IMR-90 (cell line): ENCODE measurements around the gene TEAD1. TPM values are rescaled to one million over a fixed set of nuclear protein-coding genes. Genes with fewer than 3 reads are reported as not detected.

Source experiments
- ATAC-seq: fragments of 200-7000 bp; cut with Tn5 transposase; 2 replicates; pipeline ENCODE4 v1.9.1; 2020; ENCODE audit warnings: low read depth, mild to moderate bottlenecking, moderate library complexity
- BruUV-seq: library from RNA; stranded (reverse); fragments of 400-500 nt; replicated peaks from 2 replicates; lab custom pipeline; 2021; lab: Mats Ljungman, UMichigan
- CTCF ChIA-PET: fragments of 300-600 bp; formaldehyde crosslinking; extraction: SDS; loops from one replicate; lab custom pipeline; 2021; ENCODE audit warnings: antibody characterized with exemption; lab: Yijun Ruan, JAX
- POLR2A ChIA-PET: fragments of 300-600 bp; sonication (Branson Sonifier 250); formaldehyde crosslinking; loops from one replicate; lab custom pipeline; 2022; ENCODE audit warnings: antibody characterized with exemption; ENCODE audit not compliant: unreplicated experiment; lab: Charles Lee
- DNase-seq: peaks from one replicate; pipeline ENCODE4 v3.0.0; 2013
- H2AFZ ChIP-seq: replicated peaks from 2 replicates; pipeline ENCODE3; 2013; ENCODE audit warnings: low read length, mild to moderate bottlenecking; ENCODE audit not compliant: poor library complexity
- H2AK5ac ChIP-seq: 2 replicates; pipeline ENCODE4 v1.6.1; 2013; ENCODE audit warnings: low read depth, low read length, inconsistent platforms
- H2AK9ac ChIP-seq: replicated peaks from 2 replicates; pipeline ENCODE3; 2013; ENCODE audit warnings: mild to moderate bottlenecking, low read depth, low read length, moderate library complexity; ENCODE audit not compliant: poor library complexity
- H2BK120ac ChIP-seq: 2 replicates; pipeline ENCODE4 v1.6.1; 2013; ENCODE audit warnings: low read depth, low read length, inconsistent platforms
- H2BK15ac ChIP-seq: 3 replicates; pipeline ENCODE4 v1.6.1; 2013; ENCODE audit warnings: low read depth, low read length, inconsistent platforms
- H2BK20ac ChIP-seq: 2 replicates; pipeline ENCODE4 v1.6.1; 2013; ENCODE audit warnings: low read depth, mild to moderate bottlenecking, inconsistent platforms, low read length, moderate library complexity
- H2BK5ac ChIP-seq: 2 replicates; pipeline ENCODE4 v1.6.1; 2013; ENCODE audit warnings: mild to moderate bottlenecking, low read depth, low read length, inconsistent platforms; ENCODE audit not compliant: poor library complexity, severe bottlenecking
- H3K14ac ChIP-seq: replicated peaks from 2 replicates; pipeline ENCODE4 v1.6.1; 2013; ENCODE audit warnings: low read depth, low read length, inconsistent platforms
- H3K18ac ChIP-seq: 2 replicates; pipeline ENCODE4 v1.6.1; 2013; ENCODE audit warnings: low read depth, low read length, control low read depth
- H3K23ac ChIP-seq: 2 replicates; pipeline ENCODE4 v1.6.1; 2013; ENCODE audit warnings: low read depth, low read length, inconsistent platforms
- H3K27ac ChIP-seq: 2 replicates; pipeline ENCODE4 v1.5.1; 2013; ENCODE audit warnings: mild to moderate bottlenecking, control low read depth, low read length; ENCODE audit not compliant: insufficient read depth
- H3K27me3 ChIP-seq: 2 replicates; pipeline ENCODE4 v1.6.1; 2013; ENCODE audit warnings: low read length; ENCODE audit not compliant: control insufficient read depth, insufficient read depth
- H3K36me3 ChIP-seq: 2 replicates; pipeline ENCODE4 v1.6.1; 2013; ENCODE audit warnings: low read length, mixed read lengths; ENCODE audit not compliant: control insufficient read depth, insufficient read depth
- H3K4ac ChIP-seq: 2 replicates; pipeline ENCODE4 v1.6.1; 2013; ENCODE audit warnings: low read depth, low read length, inconsistent platforms
- H3K4me1 ChIP-seq: 2 replicates; pipeline ENCODE4 v1.6.1; 2013; ENCODE audit warnings: low read length, mixed read lengths; ENCODE audit not compliant: control insufficient read depth, insufficient read depth
- H3K4me2 ChIP-seq: 2 replicates; pipeline ENCODE4 v1.6.1; 2013; ENCODE audit warnings: low read depth, mild to moderate bottlenecking, control low read depth, low read length, moderate library complexity
- H3K4me3 ChIP-seq: 2 replicates; pipeline ENCODE4 v1.5.1; 2013; ENCODE audit warnings: low read depth, mild to moderate bottlenecking, control low read depth, low read length, moderate library complexity; ENCODE audit not compliant: insufficient read depth
- H3K56ac ChIP-seq: 2 replicates; pipeline ENCODE4 v1.6.1; 2013; ENCODE audit warnings: low read length, inconsistent platforms; ENCODE audit not compliant: insufficient read depth; ENCODE audit errors: extremely low read depth
- H3K79me1 ChIP-seq, 2 experiments: 2 replicates each; pipeline ENCODE4 v1.6.1; 2013; ENCODE audit warnings: low read length in 2 of 2, inconsistent platforms in 1 of 2, low read depth in 1 of 2
- H3K9ac ChIP-seq: 2 replicates; pipeline ENCODE4 v1.6.1; 2013; ENCODE audit warnings: low read depth, low read length, control low read depth
- H3K9me1 ChIP-seq: 2 replicates; pipeline ENCODE4 v1.6.1; 2013; ENCODE audit warnings: low read length, inconsistent platforms; ENCODE audit not compliant: insufficient read depth
- H3K9me3 ChIP-seq: 2 replicates; pipeline ENCODE4 v1.6.1; 2013; ENCODE audit warnings: low read length; ENCODE audit not compliant: control insufficient read depth, insufficient read depth
- H4K20me1 ChIP-seq: 2 replicates; pipeline ENCODE4 v1.6.1; 2013; ENCODE audit warnings: low read length, inconsistent platforms; ENCODE audit not compliant: insufficient read depth
- H4K5ac ChIP-seq: 2 replicates; pipeline ENCODE4 v1.6.1; 2013; ENCODE audit warnings: mild to moderate bottlenecking, low read depth, low read length, control low read depth
- H4K8ac ChIP-seq, 2 experiments: 2 replicates each; pipeline ENCODE4 v1.6.1; 2013; ENCODE audit warnings: low read depth in 2 of 2, low read length in 2 of 2, control low read depth in 1 of 2, inconsistent platforms in 1 of 2
- H4K91ac ChIP-seq: 2 replicates; pipeline ENCODE4 v1.6.1; 2013; ENCODE audit warnings: low read depth, low read length, inconsistent platforms; ENCODE audit not compliant: insufficient read depth
- BHLHE40 ChIP-seq: fragments of 150-350 bp; IDR thresholded peaks from 2 replicates; pipeline ENCODE4 v1.6.1; 2016; ENCODE audit warnings: mild to moderate bottlenecking, low read depth, low read length
- CEBPB ChIP-seq: IDR thresholded peaks from 2 replicates; pipeline ENCODE4 v1.6.1; 2012; ENCODE audit warnings: low read depth, low read length, improper control_type of control experiment
- CHD1 ChIP-seq: IDR thresholded peaks from 2 replicates; pipeline ENCODE4 v1.6.1; 2012; ENCODE audit warnings: low read depth, low read length, improper control_type of control experiment
- CTCF ChIP-seq: conservative IDR thresholded peaks from 2 replicates; pipeline ENCODE4 v1.5.1; 2012; ENCODE audit warnings: mild to moderate bottlenecking, low read depth, low read length, improper control_type of control experiment
- ELK1 ChIP-seq: fragments of 150-350 bp; IDR thresholded peaks from 2 replicates; pipeline ENCODE4 v1.6.1; 2016; ENCODE audit warnings: low read depth, mild to moderate bottlenecking, low read length, moderate library complexity, borderline replicate concordance
- FOS ChIP-seq: fragments of 150-350 bp; IDR thresholded peaks from 2 replicates; pipeline ENCODE4 v1.6.1; 2016; ENCODE audit warnings: low read depth, low read length
- MAFK ChIP-seq: IDR thresholded peaks from 2 replicates; pipeline ENCODE4 v1.6.1; 2012; ENCODE audit warnings: low read depth, low read length, improper control_type of control experiment
- MAZ ChIP-seq: IDR thresholded peaks from 2 replicates; pipeline ENCODE4 v1.6.1; 2012; ENCODE audit warnings: low read depth, mild to moderate bottlenecking, low read length, improper control_type of control experiment, moderate library complexity, borderline replicate concordance
- MXI1 ChIP-seq: IDR thresholded peaks from 2 replicates; pipeline ENCODE4 v1.6.1; 2012; ENCODE audit warnings: low read depth, mild to moderate bottlenecking, low read length, moderate library complexity, borderline replicate concordance
- NFE2L2 ChIP-seq: fragments of 150-350 bp; IDR thresholded peaks from 2 replicates; pipeline ENCODE4 v1.6.1; 2016; ENCODE audit warnings: low read depth, mild to moderate bottlenecking, low read length
- POLR2A ChIP-seq: IDR thresholded peaks from 2 replicates; pipeline ENCODE4 v1.6.1; 2012; ENCODE audit warnings: mild to moderate bottlenecking, low read depth, low read length
- RAD21 ChIP-seq: IDR thresholded peaks from 2 replicates; pipeline ENCODE4 v1.6.1; 2012; ENCODE audit warnings: low read length, improper control_type of control experiment
- RCOR1 ChIP-seq: IDR thresholded peaks from 2 replicates; pipeline ENCODE4 v1.6.1; 2012; ENCODE audit warnings: mild to moderate bottlenecking, low read length, improper control_type of control experiment; ENCODE audit not compliant: insufficient replicate concordance
- RFX5 ChIP-seq: IDR thresholded peaks from 2 replicates; pipeline ENCODE4 v1.8.0; 2012; ENCODE audit warnings: low read depth, mild to moderate bottlenecking, low read length, moderate library complexity
- SMC3 ChIP-seq: fragments of 150-350 bp; IDR thresholded peaks from 2 replicates; pipeline ENCODE4 v1.6.1; 2016; ENCODE audit warnings: low read depth, mild to moderate bottlenecking, antibody characterized with exemption, low read length, moderate library complexity
- USF2 ChIP-seq: fragments of 150-350 bp; IDR thresholded peaks from 2 replicates; pipeline ENCODE4 v1.6.1; 2017; ENCODE audit warnings: mild to moderate bottlenecking, antibody characterized with exemption, low read length, low read depth
- WGBS, 2 experiments: methylation state at CpG; one replicate each; pipeline versions ENCODE4 v1.1.5 to v1.1.7; 2013; ENCODE audit warnings: missing lambda C conversion rate in 2 of 2; ENCODE audit not compliant: insufficient read length in 1 of 2; ENCODE audit errors: extremely low coverage in 2 of 2; 5-methylcytosine and 5-hydroxymethylcytosine counted together
- dilution Hi-C: fragments of 300-500 bp; cut with HindIII; formaldehyde crosslinking; loops from one replicate; pipeline ENCODE4 v1.14.3; 2018; ENCODE audit warnings: low sequenced_read_pairs; ENCODE audit not compliant: unreplicated experiment
- in situ Hi-C: fragments of 300-500 bp; cut with MboI; formaldehyde crosslinking; loops from 3 replicates; pipeline ENCODE4 v1.14.3; 2019; ENCODE audit warnings: low sequenced_read_pairs, inconsistent platforms, mixed read lengths
- intact Hi-C: fragments of 100-400 bp; cut with micrococcal nuclease; formaldehyde crosslinking; loops from 2 replicates; pipeline ENCODE4 v1.10.0; 2022
- polyA plus RNA-seq, 3 experiments: library from polyadenylated mRNA; depleted of rRNA; stranded (reverse); fragments of >200 nt; gene quantifications; 2 replicates each; pipeline ENCODE4 v1.2.3, GENCODE V29; 2012; ENCODE audit warnings: low replicate concordance in 1 of 3
- total RNA-seq: library from RNA; depleted of rRNA; stranded (reverse); fragments of >200 nt; gene quantifications from 2 replicates; pipeline ENCODE4 v1.2.3, GENCODE V29; 2012

The TEAD1 gene
- total and polyA plus RNA-seq, 2 of the 4 experiments (the other 2 are of a cell fraction) = 51.8 to 69.2 TPM

GRCh38 chr11:12717851-12718291 is 43.6 kb downstream of the TEAD1 start:
- H3K23ac ChIP-seq = peak overlapping the region; percentile 36; the same call in 1 of the 2 replicates
- H3K27ac ChIP-seq = no peak overlapping the region
- intact Hi-C loops (no loop called here), dilution Hi-C loops (no loop called here), in situ Hi-C loops (no loop called here)
- ChIA-PET CTCF (no interaction called here), POLR2A (no interaction called here)
- H3K56ac ChIP-seq = no peak overlapping the region
- H2AFZ ChIP-seq = no peak overlapping the region
- H3K14ac ChIP-seq = no peak overlapping the region; the same call in 1 of the 2 replicates
- no peak overlapping the region for H4K91ac ChIP-seq
- H3K9me3 ChIP-seq = no peaks in the 10 kb centered on the region
- H3K4me2 ChIP-seq = no peak overlapping the region
- H4K20me1 ChIP-seq = peaks cover 98% of the 10 kb centered on the region
- H3K79me1 ChIP-seq = peaks cover 38 to 94% of the 10 kb centered on the region in 2 experiments
- DNase-seq (no peak), ATAC-seq (no peak)
- WGBS, 2 experiments = 71% methylated on average over 2 of the region's 5 CpGs; no CpG with 5 or more reads in 1 of the 2 experiments
- no peak overlapping the region for H3K18ac ChIP-seq
- no peak overlapping the region for H4K8ac ChIP-seq
- peaks cover 64% of the 10 kb centered on the region for H3K9me1 ChIP-seq
- no peak overlapping the region for H2BK5ac ChIP-seq
- no peak overlapping the region for H3K4ac ChIP-seq
- no peaks in the 10 kb centered on the region for H3K27me3 ChIP-seq
- H3K9ac ChIP-seq = no peak overlapping the region
- no peak overlapping the region for H2BK120ac ChIP-seq
- H4K5ac ChIP-seq = no peak overlapping the region
- H2AK5ac ChIP-seq = peak overlapping the region; percentile 1; the same call in 1 of the 2 replicates
- peaks cover 7% of the 10 kb centered on the region for H3K36me3 ChIP-seq
- H2AK9ac ChIP-seq = no peak overlapping the region
- BruUV-seq = no TSS peak
- no peak overlapping the region for H3K4me3 ChIP-seq
- no peak overlapping the region for H2BK15ac ChIP-seq
- H3K4me1 ChIP-seq = peaks cover 40% of the 10 kb centered on the region
- TF ChIP-seq FOS (no peak), POLR2A (no peak), USF2 (no peak), RCOR1 (no peak), SMC3 (no peak), CHD1 (no peak), NFE2L2 (no peak), CTCF (no peak), BHLHE40 (no peak), ELK1 (no peak), CEBPB (no peak), RFX5 (no peak), MAFK (no peak), RAD21 (no peak), MXI1 (no peak), MAZ (no peak)
- no peak overlapping the region for H2BK20ac ChIP-seq
